Measurements from ENCODE around the gene PLD3. TPM values are rescaled to one million over a fixed set of nuclear protein-coding genes. Genes with fewer than 3 reads are reported as not detected.

Gene PLD3
- total RNA-seq, 1 donor from 2014 or later: 116 TPM

- peak overlapping the region; percentile 78 for H3K4me3 Mint-ChIP-seq
- Histone ChIP-seq H2AFZ (replicated peaks) (peak overlapping the region; percentile 82), H4K20me1 (ENCODE audit: low read depth) (no peaks in the 10 kb centered on the region), H3K9me3 (ENCODE audit: low read depth) (no peaks in the 10 kb centered on the region), H3K36me3 (no peaks in the 10 kb centered on the region), H3K9ac (no peak overlapping the region), H3K27ac (no peak overlapping the region), H3K4me2 (peak overlapping the region; percentile 89), H3K4me3 (peak overlapping the region; percentile 56), H3K27me3 (no peaks in the 10 kb centered on the region), H3K79me2 (ENCODE audit: low read depth) (peaks cover 7% of the 10 kb centered on the region), H3K4me1 (peaks cover 20% of the 10 kb centered on the region), H3F3A (ENCODE audit: low read depth) (peaks cover 38% of the 10 kb centered on the region)
- no peak overlapping the region for H3K27ac Mint-ChIP-seq
- peaks cover 32% of the 10 kb centered on the region for H3K4me1 Mint-ChIP-seq
- peaks cover 7% of the 10 kb centered on the region for H3K27me3 Mint-ChIP-seq (ENCODE audit: insufficient read depth, low read depth)
- H3K9me3 Mint-ChIP-seq: no peaks in the 10 kb centered on the region
- DNase-seq (ENCODE audit: low spot score): no peak
- H3K36me3 Mint-ChIP-seq: no peaks in the 10 kb centered on the region
- TF ChIP-seq, protein P1, sequence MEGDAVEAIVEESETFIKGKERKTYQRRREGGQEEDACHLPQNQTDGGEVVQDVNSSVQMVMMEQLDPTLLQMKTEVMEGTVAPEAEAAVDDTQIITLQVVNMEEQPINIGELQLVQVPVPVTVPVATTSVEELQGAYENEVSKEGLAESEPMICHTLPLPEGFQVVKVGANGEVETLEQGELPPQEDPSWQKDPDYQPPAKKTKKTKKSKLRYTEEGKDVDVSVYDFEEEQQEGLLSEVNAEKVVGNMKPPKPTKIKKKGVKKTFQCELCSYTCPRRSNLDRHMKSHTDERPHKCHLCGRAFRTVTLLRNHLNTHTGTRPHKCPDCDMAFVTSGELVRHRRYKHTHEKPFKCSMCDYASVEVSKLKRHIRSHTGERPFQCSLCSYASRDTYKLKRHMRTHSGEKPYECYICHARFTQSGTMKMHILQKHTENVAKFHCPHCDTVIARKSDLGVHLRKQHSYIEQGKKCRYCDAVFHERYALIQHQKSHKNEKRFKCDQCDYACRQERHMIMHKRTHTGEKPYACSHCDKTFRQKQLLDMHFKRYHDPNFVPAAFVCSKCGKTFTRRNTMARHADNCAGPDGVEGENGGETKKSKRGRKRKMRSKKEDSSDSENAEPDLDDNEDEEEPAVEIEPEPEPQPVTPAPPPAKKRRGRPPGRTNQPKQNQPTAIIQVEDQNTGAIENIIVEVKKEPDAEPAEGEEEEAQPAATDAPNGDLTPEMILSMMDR (IDR thresholded peaks at IDR 0.05): no peak
- no peak for TF ChIP-seq EZH2phosphoT487 (IDR thresholded peaks at IDR 0.05)
These were observed 71.9 kb downstream of the PLD3 start for GRCh38 chr19:40420451-40420765.

GRCh38 chr19:40420766-40421765 lies 72.6 kb downstream of the PLD3 start:
- peak overlapping the region; percentile 82 for H2AFZ ChIP-seq (replicated peaks)
- no peaks in the 10 kb centered on the region for H3K9me3 ChIP-seq (ENCODE audit: low read depth)
- H3K4me3 ChIP-seq: peak overlapping the region; percentile 56
- H3K4me1 ChIP-seq: peaks cover 20% of the 10 kb centered on the region
- H4K20me1 ChIP-seq (ENCODE audit: low read depth): no peaks in the 10 kb centered on the region
- Mint-ChIP-seq H3K9me3 (no peaks in the 10 kb centered on the region), H3K27ac (peak overlapping the region; percentile 79), H3K4me1 (peaks cover 32% of the 10 kb centered on the region), H3K27me3 (ENCODE audit: insufficient read depth, low read depth) (peaks cover 11% of the 10 kb centered on the region), H3K36me3 (no peaks in the 10 kb centered on the region), H3K4me3 (peak overlapping the region; percentile 80)
- peaks cover 42% of the 10 kb centered on the region for H3F3A ChIP-seq (ENCODE audit: low read depth)
- DNase-seq (ENCODE audit: low spot score): peak; percentile 95
- TF ChIP-seq, protein P1 (IDR thresholded peaks at IDR 0.05): peak; percentile 88
- no peak for TF ChIP-seq EZH2 (IDR thresholded peaks at IDR 0.05)
- peak overlapping the region; percentile 88 for H3K27ac ChIP-seq
- no peaks in the 10 kb centered on the region for H3K36me3 ChIP-seq
- no peaks in the 10 kb centered on the region for H3K27me3 ChIP-seq
- H3K9ac ChIP-seq: no peak overlapping the region
- H3K4me2 ChIP-seq: peak overlapping the region; percentile 89
- peaks cover 7% of the 10 kb centered on the region for H3K79me2 ChIP-seq (ENCODE audit: low read depth)

GRCh38 chr19:40421993-40422747 lies 73.7 kb downstream of the PLD3 start:
- Mint-ChIP-seq H3K36me3 (no peaks in the 10 kb centered on the region), H3K4me1 (peaks cover 32% of the 10 kb centered on the region), H3K4me3 (peak overlapping the region; percentile 80), H3K27ac (peak overlapping the region; percentile 70), H3K9me3 (no peaks in the 10 kb centered on the region), H3K27me3 (ENCODE audit: insufficient read depth, low read depth) (peaks cover 11% of the 10 kb centered on the region)
- no peaks in the 10 kb centered on the region for H3K27me3 ChIP-seq
- H3K79me2 ChIP-seq (ENCODE audit: low read depth): peaks cover 7% of the 10 kb centered on the region
- H3K9ac ChIP-seq: no peak overlapping the region
- H3K4me1 ChIP-seq: peaks cover 17% of the 10 kb centered on the region
- no peak overlapping the region for H2AFZ ChIP-seq (replicated peaks)
- no peak for DNase-seq (ENCODE audit: low spot score)
- TF ChIP-seq, protein P1 (IDR thresholded peaks at IDR 0.05): no peak
- no peak for TF ChIP-seq EZH2 (IDR thresholded peaks at IDR 0.05)
- no peak for TF ChIP-seq EZH2phosphoT487 (IDR thresholded peaks at IDR 0.05)
- H3K36me3 ChIP-seq: no peaks in the 10 kb centered on the region
- no peak overlapping the region for H3K4me3 ChIP-seq
- peak overlapping the region; percentile 89 for H3K4me2 ChIP-seq
- peak overlapping the region; percentile 88 for H3K27ac ChIP-seq
- H4K20me1 ChIP-seq (ENCODE audit: low read depth): no peaks in the 10 kb centered on the region
- H3K9me3 ChIP-seq (ENCODE audit: low read depth): no peaks in the 10 kb centered on the region
- H3F3A ChIP-seq (ENCODE audit: low read depth): peaks cover 47% of the 10 kb centered on the region
